HG02840 (cell line): ENCODE data around the gene RESP18.
A peak's percentile ranks its signal among the peaks of the same experiment; 100 is the strongest.

ENCODE experiments used
- ATAC-seq: cut with Tn5 transposase; IDR thresholded peaks from one replicate; pipeline ENCODE4 v1.9.1; 2021; ENCODE audit warnings: mild to moderate bottlenecking, moderate library complexity, moderate number of reproducible peaks; ENCODE audit not compliant: unreplicated experiment, low FRiP score

Gene RESP18

DNA sequence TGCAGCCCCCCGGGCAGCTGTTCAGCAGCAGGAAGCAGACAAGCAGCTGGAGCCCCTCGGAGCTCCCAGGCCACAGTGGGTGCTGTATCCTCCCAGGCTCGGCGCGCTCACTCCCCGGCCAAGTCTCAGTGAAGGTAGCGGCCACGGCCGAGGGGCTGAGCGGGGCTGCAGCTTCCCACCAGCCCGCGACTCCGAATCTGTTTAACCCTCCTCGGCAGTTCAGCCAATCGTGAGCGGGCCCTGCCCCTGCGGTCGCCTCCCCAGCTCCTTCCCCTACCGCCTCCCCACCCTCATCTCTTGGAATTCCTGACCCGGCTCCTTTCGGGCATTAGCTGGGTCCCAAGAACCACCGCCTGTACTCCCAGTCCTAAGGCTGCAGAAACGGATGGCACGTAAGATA, at the start of gene RESP18:
Gene RESP18, minus strand, starts transcription at position 203 of the 400 bp plus-strand sequence.
- ATAC-seq = no peak

- no peak for ATAC-seq
Measured at GRCh38 chr2:219381448-219381847, 48.9 kb upstream of the RESP18 start.

DNA sequence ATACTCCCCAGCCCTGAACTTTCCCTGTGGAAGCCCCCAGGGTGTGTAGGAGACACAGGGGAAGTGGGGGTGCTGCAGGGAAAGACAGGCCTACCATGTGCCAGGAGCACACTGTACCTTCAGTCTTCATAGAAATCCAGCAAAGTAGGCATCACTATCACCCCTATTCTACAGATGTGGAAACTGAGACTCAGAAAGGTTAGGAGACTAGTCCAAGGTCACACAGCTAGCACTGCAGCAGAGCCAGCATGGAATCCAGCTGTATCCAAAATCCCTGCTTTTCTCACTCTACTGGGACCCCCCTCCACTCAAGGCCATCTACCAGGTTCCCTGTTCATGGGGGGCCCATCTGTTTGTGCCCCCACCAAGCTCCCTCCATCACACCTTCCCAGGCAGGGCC, 48.4 kb upstream of the RESP18 start:
- ATAC-seq = no peak

DNA sequence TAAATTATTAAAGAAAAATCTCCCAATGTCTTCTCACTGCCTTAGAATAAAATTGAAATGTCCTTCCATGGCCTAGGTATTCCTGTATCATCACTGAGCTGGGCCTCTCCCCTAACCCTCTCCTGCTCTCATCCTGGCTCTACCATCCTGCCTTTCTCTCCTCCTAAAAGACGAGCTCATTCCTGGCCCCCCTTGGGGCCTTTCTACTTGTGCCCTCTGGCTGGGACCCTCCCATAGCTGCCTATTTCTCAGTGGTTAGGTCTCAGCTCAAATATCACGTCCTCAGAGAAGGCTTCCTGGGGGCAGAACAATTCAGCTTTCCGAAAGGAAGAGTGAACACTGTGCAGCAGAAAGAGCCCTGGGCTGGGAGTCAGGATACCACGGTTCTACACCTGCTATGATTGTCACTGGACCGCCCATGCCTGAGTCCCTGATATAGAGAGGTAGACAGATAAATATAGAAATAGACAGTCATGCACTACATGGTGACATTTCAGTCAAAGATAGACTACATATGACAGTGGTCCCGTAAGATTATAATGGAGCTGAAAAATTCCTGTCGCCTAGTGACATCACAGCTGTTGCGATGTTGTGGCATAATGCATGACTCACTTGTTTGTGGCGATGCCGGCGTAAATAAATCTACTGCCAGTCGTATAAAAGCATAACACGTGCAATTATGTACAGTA, 45.8 kb upstream of the RESP18 start:
- ATAC-seq = no peak

GRCh38 chr2:219369447-219369861, 36.9 kb upstream of the RESP18 start:
- no peak for ATAC-seq

DNA sequence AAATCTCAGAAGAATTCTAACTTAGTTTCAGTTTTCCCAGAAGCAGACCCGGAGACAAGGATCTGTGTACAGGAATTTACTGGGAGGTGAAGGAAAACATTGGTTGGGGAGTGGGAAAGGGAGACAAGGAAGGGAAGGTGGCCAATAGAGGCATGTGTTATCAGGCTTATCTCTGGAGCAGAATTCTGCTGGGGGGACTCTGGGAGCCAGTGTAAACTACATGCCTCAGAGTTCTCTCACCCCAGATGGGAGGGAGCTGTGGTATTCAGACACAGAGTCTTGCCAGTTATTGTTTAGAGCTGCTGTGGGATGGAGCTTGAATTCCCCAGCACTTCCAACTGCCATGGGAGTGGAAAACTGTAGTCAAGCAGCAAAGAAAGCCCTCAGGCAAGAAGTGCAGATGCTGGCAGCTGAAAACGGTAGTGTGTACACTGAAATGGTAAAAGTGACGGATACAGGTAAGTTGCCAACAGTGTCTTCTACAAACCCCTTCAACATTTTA, 36.2 kb upstream of the RESP18 start:
- ATAC-seq = no peak

DNA sequence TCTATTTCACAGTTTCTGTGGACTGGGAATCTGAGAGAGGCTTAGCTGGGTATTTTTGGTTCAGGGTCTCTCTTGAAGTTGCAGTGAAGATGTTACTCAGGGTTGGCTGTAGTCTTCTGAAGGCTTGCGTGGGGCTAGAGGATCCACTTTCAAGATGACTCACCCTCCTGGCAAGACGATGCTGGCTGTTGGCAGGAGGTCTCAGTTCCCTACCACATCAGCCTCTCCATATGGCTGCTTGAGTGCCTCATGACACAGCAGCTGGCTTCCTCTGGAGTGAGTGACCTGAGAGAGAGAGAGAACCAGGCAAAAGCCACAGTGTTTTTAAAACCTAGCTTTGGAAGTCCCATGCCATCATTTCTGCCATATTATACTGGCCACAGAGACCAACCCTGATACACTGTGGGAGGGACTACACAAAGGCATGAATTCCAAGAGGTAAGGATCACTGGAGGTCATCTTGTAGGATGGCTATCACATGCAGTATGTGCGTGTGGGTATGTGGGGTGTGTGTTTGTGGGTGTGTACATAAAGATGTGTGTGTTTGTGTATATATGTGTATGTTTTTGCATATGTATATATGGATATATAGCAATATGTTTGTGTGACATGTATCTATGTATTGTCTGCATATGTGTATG, 30.1 kb upstream of the RESP18 start:
- peak; percentile 71 for ATAC-seq

DNA sequence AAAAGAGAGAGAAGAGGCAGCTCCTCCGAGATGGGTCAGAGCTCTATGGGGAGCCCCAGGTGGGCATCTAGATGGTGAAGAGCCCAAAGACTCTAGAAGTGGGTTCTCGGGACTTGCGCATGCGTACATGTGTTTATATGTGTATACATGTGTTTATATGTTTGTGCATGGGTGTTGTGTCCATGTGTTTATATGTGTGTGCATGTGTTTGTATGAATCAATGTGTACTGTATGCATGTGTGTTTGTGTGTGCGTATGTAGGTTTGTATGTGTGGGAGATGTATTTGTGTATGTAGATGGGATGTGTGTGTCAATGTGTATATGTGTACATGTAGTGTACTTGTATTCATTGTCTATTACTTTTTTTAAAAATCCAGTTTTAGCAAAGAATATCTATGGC, 29.5 kb upstream of the RESP18 start:
- no peak for ATAC-seq

- no peak for ATAC-seq
Measured at GRCh38 chr2:219358170-219359075, 25.9 kb upstream of the RESP18 start.

- no peak for ATAC-seq
Measured at GRCh38 chr2:219356834-219357233, 24.3 kb upstream of the RESP18 start.

- no peak for ATAC-seq
Measured at GRCh38 chr2:219354582-219354981, 22.0 kb upstream of the RESP18 start.

DNA sequence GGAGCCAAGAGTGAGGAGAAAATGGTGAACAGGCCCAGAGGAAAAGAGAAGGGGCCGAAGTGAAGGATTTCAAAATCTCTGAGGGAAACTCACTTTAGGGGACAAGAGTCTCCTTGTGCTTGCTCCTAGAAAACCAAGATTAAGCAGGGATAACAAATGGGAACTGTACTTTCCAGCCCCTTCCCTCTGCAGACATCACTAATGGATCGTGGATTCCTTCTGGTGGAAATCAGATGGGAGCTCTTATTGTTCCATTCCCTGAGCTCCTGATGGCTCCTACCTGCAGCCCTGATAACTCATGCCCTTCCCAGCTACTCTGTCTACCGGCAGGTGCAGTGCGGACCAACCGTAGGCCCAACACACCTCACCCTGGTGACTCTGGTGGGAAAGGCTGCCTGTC, 20.6 kb upstream of the RESP18 start:
- ATAC-seq = no peak

GRCh38 chr2:219352448-219353023, 20.0 kb upstream of the RESP18 start:
- no peak for ATAC-seq

DNA sequence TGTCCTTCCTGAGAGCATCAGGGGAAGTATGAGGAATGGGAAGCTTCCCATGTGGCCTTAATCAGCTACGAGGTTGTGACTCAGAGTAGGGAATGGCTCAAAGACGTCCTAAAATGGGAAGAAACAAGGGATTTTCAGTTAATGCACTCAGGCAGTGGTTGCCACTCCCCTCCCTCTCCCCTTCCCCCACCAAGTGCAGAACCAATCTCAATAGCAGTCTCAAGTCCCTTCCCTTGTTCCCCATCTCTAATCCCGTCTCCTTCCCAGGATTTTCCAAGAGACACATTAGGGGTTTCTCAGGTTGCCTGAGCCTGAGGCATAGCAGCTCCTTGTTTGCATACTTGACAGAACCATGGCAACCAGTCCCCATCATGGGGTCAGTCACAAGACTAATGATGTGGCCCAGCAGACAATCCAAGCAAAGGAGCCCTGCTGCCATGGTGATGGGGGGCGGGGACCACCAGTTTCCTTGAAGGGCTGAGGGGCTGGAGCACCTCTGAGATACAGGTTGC, 18.2 kb upstream of the RESP18 start:
- no peak for ATAC-seq

DNA sequence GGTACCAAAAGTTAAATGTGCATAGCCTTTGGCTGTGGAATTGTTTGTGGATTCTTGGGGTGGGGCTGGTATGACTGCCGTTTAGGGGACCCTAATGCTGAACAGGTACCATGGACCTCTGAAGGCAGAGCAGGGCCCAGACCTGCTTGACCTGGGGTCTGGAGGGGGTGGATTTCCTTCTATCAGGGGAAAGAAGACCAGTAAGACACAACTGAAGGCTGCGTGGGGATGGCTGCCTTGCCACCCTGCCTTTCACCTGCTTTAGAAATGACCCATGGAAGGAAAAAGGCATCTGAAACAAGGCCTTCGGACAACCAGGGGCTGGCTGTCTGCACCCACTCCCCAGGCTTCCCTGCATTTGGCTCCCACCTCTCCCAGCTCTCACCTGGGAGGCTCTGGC, 17.7 kb upstream of the RESP18 start:
- no peak for ATAC-seq

DNA sequence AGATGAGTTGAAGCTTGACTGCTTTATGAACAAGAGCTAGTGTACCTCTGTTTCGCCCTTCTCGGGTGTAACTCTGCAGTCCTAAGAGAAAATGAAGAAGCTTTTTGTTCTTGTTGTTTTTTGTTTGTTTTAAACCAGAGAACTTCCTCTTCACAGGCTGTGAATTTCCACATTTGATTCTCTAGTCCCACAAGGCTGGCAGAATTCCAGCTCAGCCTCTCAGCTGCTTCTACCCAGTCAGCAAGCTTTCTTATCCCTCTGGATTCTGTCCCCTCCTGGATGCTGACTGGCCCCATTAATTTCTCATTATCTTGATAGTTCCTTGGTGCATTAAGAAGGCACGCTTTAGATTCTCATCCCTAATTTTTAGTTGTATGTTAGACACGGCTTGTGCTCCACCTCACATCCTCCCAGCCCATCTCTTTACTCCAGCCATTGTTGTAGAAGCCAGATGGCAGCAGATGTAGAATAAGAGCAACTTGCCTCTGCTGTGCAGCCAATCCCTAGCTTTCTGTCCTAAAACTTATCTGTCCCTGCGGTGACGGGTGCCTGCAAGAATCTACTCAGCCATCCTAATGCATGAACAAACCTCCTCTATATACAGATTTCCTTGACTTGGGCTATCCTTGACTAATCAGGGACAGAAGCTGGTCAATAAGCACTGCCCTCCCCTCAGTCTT, 12.3 kb upstream of the RESP18 start:
- ATAC-seq = no peak

GRCh38 chr2:219335373-219335786, 2.8 kb upstream of the RESP18 start:
- ATAC-seq = no peak

- ATAC-seq = no peak
Measured at GRCh38 chr2:219334076-219334475, 1.5 kb upstream of the RESP18 start.

GRCh38 chr2:219331560-219332213, 857 bp downstream of the RESP18 start:
- ATAC-seq = no peak
